Effector memory CD8-positive, alpha-beta T cell (primary cell): Measurements from ENCODE around the gene NEMP2.

ENCODE experiments used
- ATAC-seq: fragments of 150-1000 bp; cut with Tn5 transposase; replicated peaks from 2 replicates; pipeline ENCODE4 v1.10.0; 2021; ENCODE audit warnings: mild to moderate bottlenecking, moderate library complexity
- DNase-seq, 3 experiments: peaks; one replicate each; pipeline ENCODE4 v3.0.0; 2021
- H3K27ac Mint-ChIP-seq, 2 donors: one replicate each; pipeline ENCODE4 v1.8.0; 2022; ENCODE audit warnings: mild to moderate bottlenecking in 2 of 2, mixed read lengths in 2 of 2, moderate library complexity in 2 of 2
- H3K27me3 Mint-ChIP-seq, 2 donors: one replicate each; pipeline ENCODE4 v1.8.0; 2022; ENCODE audit warnings: mixed read lengths in 2 of 2
- H3K36me3 Mint-ChIP-seq: one replicate; pipeline ENCODE4 v1.8.0; 2022; ENCODE audit warnings: mild to moderate bottlenecking, moderate library complexity, mixed read lengths; ENCODE audit not compliant: insufficient read depth
- H3K4me1 Mint-ChIP-seq, 2 donors: one replicate each; pipeline ENCODE4 v1.8.0; 2022; ENCODE audit warnings: low read depth in 2 of 2, mixed read lengths in 2 of 2
- H3K4me3 Mint-ChIP-seq, 2 donors: one replicate each; pipeline ENCODE4 v1.8.0; 2022; ENCODE audit warnings: mild to moderate bottlenecking in 2 of 2, mixed read lengths in 2 of 2, moderate library complexity in 2 of 2
- H3K9me3 Mint-ChIP-seq, 2 donors: one replicate each; pipeline ENCODE4 v1.8.0; 2022; ENCODE audit warnings: mixed read lengths in 2 of 2

NEMP2 gene

GRCh38 chr2:190571686-190572085, 37.2 kb upstream of the NEMP2 start:
- Mint-ChIP-seq H3K27me3 (no peaks in the 10 kb centered on the region), H3K4me1 (peaks cover 12 to 24% of the 10 kb centered on the region in 2 donors), H3K27ac (no peak overlapping the region), H3K36me3 (no peaks in the 10 kb centered on the region), H3K9me3 (peaks cover 2 to 7% of the 10 kb centered on the region in 2 donors), H3K4me3 (no peak overlapping the region)
- ATAC-seq (no peak), DNase-seq (no peak)

DNA sequence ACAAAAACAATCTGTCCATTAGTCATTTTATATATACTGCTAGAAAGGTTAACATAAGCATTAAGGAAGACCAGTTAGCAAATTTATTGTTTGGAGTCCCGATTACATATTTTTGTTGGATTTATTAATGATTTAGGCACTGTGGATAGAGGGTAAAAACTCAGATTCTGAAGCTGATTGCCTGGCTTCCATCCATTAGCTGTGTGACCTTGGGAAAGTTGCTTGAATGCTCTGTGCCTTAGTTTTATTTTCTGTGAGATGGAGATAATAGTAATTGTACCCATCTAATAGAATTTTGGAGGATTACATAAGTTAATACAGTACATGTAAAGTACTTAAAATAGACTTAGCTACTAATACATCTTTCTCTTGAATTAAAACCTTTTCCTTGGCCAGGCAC, 36.3 kb upstream of the NEMP2 start:
- Mint-ChIP-seq H3K9me3 (peaks cover 2 to 9% of the 10 kb centered on the region in 2 donors), H3K4me1 (peaks cover 12 to 18% of the 10 kb centered on the region in 2 donors)
- no peak for ATAC-seq

DNA sequence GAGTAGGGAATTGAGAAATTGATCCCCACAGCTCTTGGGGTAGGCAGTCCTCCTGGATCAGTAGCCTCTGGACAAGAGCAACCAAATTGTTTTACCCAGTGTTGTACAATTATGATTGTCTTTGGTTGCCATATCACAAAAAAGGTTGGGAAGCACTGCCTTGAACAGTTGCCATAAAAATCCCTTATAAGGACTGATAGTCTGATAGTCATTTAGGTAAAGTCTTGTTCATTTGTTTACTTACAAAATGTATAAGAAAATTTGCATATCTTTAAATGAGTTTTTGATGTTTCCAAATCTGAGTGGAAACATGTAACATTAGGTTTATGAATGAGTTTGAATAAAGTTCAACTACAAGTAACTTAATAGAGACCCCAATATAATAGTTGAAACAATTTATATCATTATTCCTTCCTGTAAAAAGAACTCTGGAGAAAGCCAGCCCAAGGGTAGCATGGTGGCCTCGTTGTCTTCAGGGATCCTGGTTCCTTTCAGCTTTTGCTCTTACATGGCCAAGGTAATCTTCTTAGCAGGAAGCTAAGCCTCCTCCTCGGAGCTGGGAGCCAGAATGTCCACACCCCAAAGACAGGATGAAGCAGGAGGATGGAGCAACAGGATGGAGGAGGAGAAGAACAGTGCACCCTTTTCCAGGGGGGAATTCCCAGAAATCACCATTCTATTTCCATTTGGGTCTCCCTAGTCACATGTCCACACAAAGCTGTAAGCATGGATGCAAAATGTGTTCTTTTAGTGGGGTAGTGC, 35.7 kb upstream of the NEMP2 start:
- ATAC-seq (no peak), DNase-seq (no peak)
- H3K36me3 Mint-ChIP-seq, result no peaks in the 10 kb centered on the region
- no peak overlapping the region for H3K27ac Mint-ChIP-seq
- H3K4me3 Mint-ChIP-seq, result no peak overlapping the region
- peaks cover 7 to 13% of the 10 kb centered on the region in 2 donors for H3K4me1 Mint-ChIP-seq
- H3K9me3 Mint-ChIP-seq, result peaks cover 2 to 9% of the 10 kb centered on the region in 2 donors
- no peaks in the 10 kb centered on the region for H3K27me3 Mint-ChIP-seq

More for the DNA sequence above, 36.3 kb upstream of the NEMP2 start:
- Mint-ChIP-seq H3K27ac (no peak overlapping the region), H3K4me3 (no peak overlapping the region), H3K36me3 (no peaks in the 10 kb centered on the region), H3K27me3 (no peaks in the 10 kb centered on the region)
- DNase-seq, result no peak

GRCh38 chr2:190564838-190565237, 30.3 kb upstream of the NEMP2 start:
- peaks cover 5 to 8% of the 10 kb centered on the region in 2 donors for H3K4me1 Mint-ChIP-seq
- H3K9me3 Mint-ChIP-seq, result peaks cover 2 to 9% of the 10 kb centered on the region in 2 donors
- ATAC-seq (no peak), DNase-seq (no peak)
- no peak overlapping the region for H3K27ac Mint-ChIP-seq
- H3K4me3 Mint-ChIP-seq, result no peak overlapping the region
- no peaks in the 10 kb centered on the region for H3K27me3 Mint-ChIP-seq
- H3K36me3 Mint-ChIP-seq, result no peaks in the 10 kb centered on the region

- H3K4me3 Mint-ChIP-seq, result no peak overlapping the region
- peak overlapping the region; percentile 10 to 11 for H3K27ac Mint-ChIP-seq
Measured at GRCh38 chr2:190563646-190564045, 29.1 kb upstream of the NEMP2 start.

DNA sequence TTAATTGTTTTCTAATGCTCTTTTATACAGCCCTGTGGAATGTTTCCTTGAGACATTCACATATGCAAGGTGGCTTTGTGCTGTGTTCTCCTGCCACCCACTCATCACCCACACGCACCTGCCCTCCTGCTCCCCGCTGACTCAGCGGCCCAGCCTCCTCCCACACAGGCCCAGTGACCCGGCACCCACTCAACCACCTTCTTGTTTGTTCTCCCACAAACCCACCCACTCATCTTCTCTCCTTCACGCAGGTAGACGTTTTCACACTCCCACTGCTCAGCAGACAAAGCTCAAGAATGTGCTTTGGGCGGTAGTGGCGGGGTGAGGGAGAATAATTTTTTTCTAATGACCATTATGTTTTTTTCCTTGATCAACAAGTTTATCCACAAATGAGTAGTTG, 28.6 kb upstream of the NEMP2 start:
- DNase-seq, result no peak
- H3K27ac Mint-ChIP-seq, result peak overlapping the region in 1 of 2 donors; percentile 10
- no peaks in the 10 kb centered on the region for H3K36me3 Mint-ChIP-seq
- ATAC-seq, result peak; percentile 70
- peak overlapping the region in 1 of 2 donors; percentile 42 for H3K4me3 Mint-ChIP-seq
- peaks cover 2 to 9% of the 10 kb centered on the region in 2 donors for H3K9me3 Mint-ChIP-seq
- no peaks in the 10 kb centered on the region for H3K27me3 Mint-ChIP-seq
- H3K4me1 Mint-ChIP-seq, result peaks cover 5 to 8% of the 10 kb centered on the region in 2 donors

More at GRCh38 chr2:190563646-190564045, 29.1 kb upstream of the NEMP2 start:
- H3K4me1 Mint-ChIP-seq, result peaks cover 5 to 8% of the 10 kb centered on the region in 2 donors
- no peak for DNase-seq
- no peaks in the 10 kb centered on the region for H3K27me3 Mint-ChIP-seq
- no peak for ATAC-seq
- no peaks in the 10 kb centered on the region for H3K36me3 Mint-ChIP-seq
- H3K9me3 Mint-ChIP-seq, result peaks cover 2 to 9% of the 10 kb centered on the region in 2 donors

DNA sequence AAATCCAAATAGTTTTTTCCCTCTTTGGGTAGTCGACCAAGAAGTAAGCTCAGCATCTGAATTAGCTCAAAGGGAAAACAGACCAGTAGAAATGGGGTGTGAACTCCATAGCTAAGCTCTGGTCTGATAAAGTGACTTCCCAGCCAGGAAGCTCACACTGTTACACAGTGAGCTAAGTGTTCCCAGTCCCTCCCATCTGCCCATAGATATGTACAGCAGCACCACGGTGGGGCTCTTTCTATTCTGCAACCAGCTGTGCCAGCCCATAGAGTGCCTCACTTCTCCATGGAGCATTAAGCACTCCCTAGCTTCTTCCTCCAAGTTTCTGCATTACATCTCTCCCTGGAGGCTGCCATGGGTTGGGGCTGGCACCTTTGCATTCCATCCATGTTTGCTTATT, 27.6 kb upstream of the NEMP2 start:
- no peak overlapping the region for H3K4me3 Mint-ChIP-seq
- no peak overlapping the region for H3K27ac Mint-ChIP-seq
- peaks cover 1 to 7% of the 10 kb centered on the region in 2 donors for H3K9me3 Mint-ChIP-seq
- peaks cover 5 to 8% of the 10 kb centered on the region in 2 donors for H3K4me1 Mint-ChIP-seq
- DNase-seq (no peak), ATAC-seq (no peak)
- no peaks in the 10 kb centered on the region for H3K36me3 Mint-ChIP-seq
- H3K27me3 Mint-ChIP-seq, result no peaks in the 10 kb centered on the region

- no peaks in the 10 kb centered on the region for H3K27me3 Mint-ChIP-seq
- DNase-seq (no peak), ATAC-seq (no peak)
- no peak overlapping the region for H3K27ac Mint-ChIP-seq
- H3K4me1 Mint-ChIP-seq, result peaks cover 5% of the 10 kb centered on the region in 2 donors
- no peaks in the 10 kb centered on the region for H3K9me3 Mint-ChIP-seq
- no peak overlapping the region for H3K4me3 Mint-ChIP-seq
- no peaks in the 10 kb centered on the region for H3K36me3 Mint-ChIP-seq
Measured at GRCh38 chr2:190561094-190561493, 26.6 kb upstream of the NEMP2 start.

- ATAC-seq, result no peak
- Mint-ChIP-seq H3K36me3 (peaks cover 7% of the 10 kb centered on the region), H3K4me3 (no peak overlapping the region), H3K27ac (no peak overlapping the region), H3K4me1 (peaks cover 8% of the 10 kb centered on the region in 2 donors), H3K27me3 (no peaks in the 10 kb centered on the region), H3K9me3 (no peaks in the 10 kb centered on the region)
- no peak for DNase-seq
Measured at GRCh38 chr2:190554357-190555006, 20.0 kb upstream of the NEMP2 start.

DNA sequence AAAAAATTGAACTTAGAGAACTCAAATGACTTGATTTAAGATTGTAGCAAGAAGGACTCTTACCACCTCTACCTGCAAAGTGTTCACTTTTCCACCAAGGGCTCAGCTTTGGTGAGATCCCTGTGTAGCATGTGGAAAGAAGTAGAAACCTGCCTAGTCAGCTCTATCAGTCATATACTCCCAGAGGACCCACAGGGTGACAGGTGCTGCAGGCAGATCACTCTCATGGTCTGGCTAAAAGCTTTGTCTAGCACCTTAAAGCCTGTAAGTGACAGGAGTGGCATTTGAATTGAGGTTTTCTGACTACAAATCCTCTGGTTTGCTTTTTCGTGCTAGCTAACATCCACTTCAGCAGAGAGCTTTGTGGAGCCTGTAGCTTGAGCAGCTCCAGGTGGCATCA, 18.7 kb upstream of the NEMP2 start:
- no peaks in the 10 kb centered on the region for H3K27me3 Mint-ChIP-seq
- H3K4me3 Mint-ChIP-seq, result no peak overlapping the region
- peaks cover 7% of the 10 kb centered on the region for H3K36me3 Mint-ChIP-seq
- H3K4me1 Mint-ChIP-seq, result peaks cover 8% of the 10 kb centered on the region in 2 donors
- no peak overlapping the region for H3K27ac Mint-ChIP-seq
- DNase-seq, result no peak
- ATAC-seq, result no peak
- no peaks in the 10 kb centered on the region for H3K9me3 Mint-ChIP-seq

GRCh38 chr2:190551928-190552327, 17.4 kb upstream of the NEMP2 start:
- Mint-ChIP-seq H3K27ac (peak overlapping the region; percentile 72 to 88), H3K9me3 (no peaks in the 10 kb centered on the region), H3K4me3 (peak overlapping the region in 1 of 2 donors; percentile 18), H3K4me1 (peaks cover 8 to 10% of the 10 kb centered on the region in 2 donors), H3K36me3 (peaks cover 7% of the 10 kb centered on the region), H3K27me3 (no peaks in the 10 kb centered on the region)
- peak; percentile 92 for ATAC-seq
- peak; percentile 19 to 38 (median 26) for DNase-seq

GRCh38 chr2:190550137-190550536, 15.6 kb upstream of the NEMP2 start:
- Mint-ChIP-seq H3K4me3 (no peak overlapping the region), H3K9me3 (no peaks in the 10 kb centered on the region), H3K27ac (no peak overlapping the region), H3K4me1 (peaks cover 8 to 12% of the 10 kb centered on the region in 2 donors), H3K36me3 (peaks cover 7% of the 10 kb centered on the region), H3K27me3 (no peaks in the 10 kb centered on the region)
- DNase-seq (no peak), ATAC-seq (no peak)

- H3K27me3 Mint-ChIP-seq, result no peaks in the 10 kb centered on the region
- H3K36me3 Mint-ChIP-seq, result peaks cover 7% of the 10 kb centered on the region
- H3K9me3 Mint-ChIP-seq, result no peaks in the 10 kb centered on the region
- ATAC-seq (no peak), DNase-seq (no peak)
- H3K27ac Mint-ChIP-seq, result no peak overlapping the region
- H3K4me3 Mint-ChIP-seq, result no peak overlapping the region
- H3K4me1 Mint-ChIP-seq, result peaks cover 8 to 12% of the 10 kb centered on the region in 2 donors
Measured at GRCh38 chr2:190547886-190548285, 13.4 kb upstream of the NEMP2 start.

DNA sequence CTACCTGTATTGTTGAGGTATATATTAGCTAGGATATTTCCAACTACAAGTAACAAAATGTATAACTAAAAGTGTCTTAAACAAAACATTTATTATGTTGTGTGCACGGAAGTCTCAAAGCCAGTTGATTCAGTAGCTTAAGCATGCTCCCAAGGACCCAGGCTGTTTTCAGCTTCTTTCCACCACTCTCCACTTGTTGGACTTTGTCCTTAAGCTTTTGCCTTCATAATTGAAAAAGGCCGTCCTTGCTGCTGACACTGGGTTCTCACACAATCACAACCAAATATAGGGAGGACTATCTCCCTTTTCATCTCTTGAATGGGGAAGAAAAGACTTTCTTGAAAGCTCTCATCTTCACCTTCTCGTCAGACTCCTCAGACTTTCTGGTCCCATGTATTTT, 12.2 kb upstream of the NEMP2 start:
- H3K4me1 Mint-ChIP-seq, result peaks cover 1 to 5% of the 10 kb centered on the region in 2 donors
- H3K27ac Mint-ChIP-seq, result peak overlapping the region in 1 of 2 donors; percentile 83
- H3K9me3 Mint-ChIP-seq, result peaks cover 5 to 8% of the 10 kb centered on the region in 2 donors
- DNase-seq (no peak), ATAC-seq (no peak)
- H3K36me3 Mint-ChIP-seq, result peaks cover under 1% of the 10 kb centered on the region
- no peaks in the 10 kb centered on the region for H3K27me3 Mint-ChIP-seq
- no peak overlapping the region for H3K4me3 Mint-ChIP-seq
